Tibial nerve (tissue), 4 donors: ENCODE results near the gene MTUS2. TPM values are rescaled to one million over a fixed set of nuclear protein-coding genes. Genes with fewer than 3 reads are reported as not detected.

ENCODE experiments used
- DNase-seq, 2 donors: peaks; one replicate each; pipeline ENCODE4 v3.0.0-alpha.2; 2019; ENCODE audit warnings: low spot score in 2 of 2
- H3K27ac ChIP-seq, 4 donors: fragments of 200-600 bp; sonication (generic) in 3 of 4; one replicate each; pipeline ENCODE4 v1.5.1; 2017 to 2019; ENCODE audit warnings: mild to moderate bottlenecking in 1 of 4
- H3K27me3 ChIP-seq, 2 donors: fragments of 200-600 bp; sonication (generic) in 1 of 2; one replicate each; pipeline versions ENCODE4 v1.5.1 to v1.6.0; 2017 to 2019
- H3K36me3 ChIP-seq, 3 donors: fragments of 200-600 bp; sonication (generic); one replicate each; pipeline ENCODE4 v1.5.1; 2018 to 2019
- H3K4me1 ChIP-seq, 4 donors: fragments of 200-600 bp; sonication (generic) in 3 of 4; one replicate each; pipeline ENCODE4 v1.5.1; 2017 to 2019
- H3K4me3 ChIP-seq, 4 donors: fragments of 200-600 bp; sonication (generic) in 3 of 4; one replicate each; pipeline ENCODE4 v1.5.1; 2017 to 2019; ENCODE audit warnings: mild to moderate bottlenecking in 1 of 4, moderate library complexity in 1 of 4
- H3K9me3 ChIP-seq, 4 donors: fragments of 200-600 bp; sonication (generic) in 3 of 4; one replicate each; pipeline ENCODE4 v1.5.1; 2017 to 2019
- CTCF ChIP-seq, 5 experiments: fragments of 200-600 bp in 3 of 5; fragments of 450-650 bp in 2 of 5; sonication (generic) in 3 of 5; IDR thresholded peaks; one replicate each; pipeline ENCODE4 v1.5.1; 2016 to 2019; ENCODE audit warnings: antibody characterized with exemption in 5 of 5, mild to moderate bottlenecking in 3 of 5, moderate library complexity in 2 of 5
- EP300 ChIP-seq, 2 donors: sonication (generic); formaldehyde crosslinking; IDR thresholded peaks; one replicate each; pipeline ENCODE4 v1.6.1; 2017; ENCODE audit warnings: antibody characterized with exemption in 2 of 2, mild to moderate bottlenecking in 1 of 2
- POLR2A ChIP-seq, 2 donors: fragments of 450-650 bp; IDR thresholded peaks; one replicate each; pipeline ENCODE4 v1.6.1; 2017; ENCODE audit warnings: antibody characterized with exemption in 2 of 2, mild to moderate bottlenecking in 2 of 2, moderate library complexity in 2 of 2
- WGBS, 2 donors: methylation state at CpG; one replicate each; pipeline ENCODE4 v1.1.5; 2018; 5-methylcytosine and 5-hydroxymethylcytosine counted together
- total RNA-seq, 4 donors: library from RNA; depleted of rRNA; stranded (reverse); fragments of >200 nt; gene quantifications; one replicate each; pipeline ENCODE4 v1.1.0, GENCODE V29; 2016

Gene MTUS2
- total RNA-seq, 4 donors from 2014 or later = 0.20 TPM; not detected in 3

- Histone ChIP-seq H3K4me1 (peaks cover 0 to 11% (median 7%) of the 10 kb centered on the region in 4 donors), H3K4me3 (no peak overlapping the region), H3K36me3 (no peaks in the 10 kb centered on the region), H3K9me3 (no peaks in the 10 kb centered on the region), H3K27ac (no peak overlapping the region), H3K27me3 (peaks cover 0 to 11% of the 10 kb centered on the region in 2 donors)
- TF ChIP-seq CTCF (IDR thresholded peaks at IDR 0.05) = no peak
- TF ChIP-seq EP300 (IDR thresholded peaks at IDR 0.05) = no peak
- no peak for TF ChIP-seq POLR2A (IDR thresholded peaks at IDR 0.05)
- WGBS, 2 donors = 92 to 94% methylated on average over 4 of the region's 4 CpGs
- no peak for DNase-seq
Measured at GRCh38 chr13:29501674-29502073, 681.5 kb downstream of the MTUS2 start.

DNA sequence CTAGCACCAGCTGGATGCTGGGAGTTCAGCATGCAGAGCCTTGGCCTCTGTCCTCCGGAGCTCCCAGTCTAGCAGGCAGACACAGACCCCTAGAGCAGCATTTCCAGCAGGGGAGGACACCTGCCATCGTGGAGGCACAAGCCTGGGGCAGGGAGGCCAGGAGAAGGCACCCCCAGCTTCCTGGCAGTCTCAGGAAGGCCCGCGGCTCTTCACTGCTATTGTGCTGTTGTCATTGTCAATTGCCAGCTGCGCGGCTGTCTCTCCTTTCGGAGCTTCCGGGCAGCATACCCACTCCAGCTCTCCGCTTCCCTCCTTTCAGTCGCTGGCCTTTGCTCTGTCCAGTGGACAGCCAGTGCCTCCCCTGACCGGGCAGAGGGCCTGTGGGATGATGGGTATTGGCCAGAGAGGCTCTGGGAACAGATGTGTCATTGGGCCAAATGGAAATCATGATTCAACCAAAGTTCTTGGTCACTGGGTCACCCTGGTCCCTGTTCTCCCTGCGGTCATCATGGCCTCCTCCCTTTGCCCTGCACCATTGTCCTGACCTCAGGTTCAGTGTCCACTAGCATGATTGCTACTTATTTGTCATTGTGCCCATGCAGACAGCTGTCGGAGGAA lies 682.4 kb downstream of the MTUS2 start:
- Histone ChIP-seq H3K36me3 (no peaks in the 10 kb centered on the region), H3K27ac (no peak overlapping the region), H3K4me1 (peaks cover 0 to 3% (median 0%) of the 10 kb centered on the region in 4 donors), H3K4me3 (peak overlapping the region in 1 of 4 donors; percentile 23), H3K27me3 (peaks cover 0 to 11% of the 10 kb centered on the region in 2 donors), H3K9me3 (no peaks in the 10 kb centered on the region)
- WGBS, 2 donors = 85 to 93% methylated on average over 13 of the region's 13 CpGs
- no peak for TF ChIP-seq POLR2A (IDR thresholded peaks at IDR 0.05)
- no peak for TF ChIP-seq CTCF (IDR thresholded peaks at IDR 0.05)
- no peak for TF ChIP-seq EP300 (IDR thresholded peaks at IDR 0.05)
- no peak for DNase-seq

- TF ChIP-seq EP300 (IDR thresholded peaks at IDR 0.05) = no peak
- no peak for TF ChIP-seq POLR2A (IDR thresholded peaks at IDR 0.05)
- no peak for TF ChIP-seq CTCF (IDR thresholded peaks at IDR 0.05)
- H3K36me3 ChIP-seq = no peaks in the 10 kb centered on the region
- H3K9me3 ChIP-seq = no peaks in the 10 kb centered on the region
- H3K27me3 ChIP-seq = peaks cover 0 to 11% of the 10 kb centered on the region in 2 donors
- no peak overlapping the region for H3K27ac ChIP-seq
- DNase-seq = no peak
- peaks cover 0 to 6% (median 0%) of the 10 kb centered on the region in 4 donors for H3K4me1 ChIP-seq
- 41 to 45% methylated on average over 32 of the region's 32 CpGs for WGBS, 2 donors
- peak overlapping the region in 1 of 4 donors; percentile 23 for H3K4me3 ChIP-seq
Measured at GRCh38 chr13:29503041-29503837, 683.1 kb downstream of the MTUS2 start.

DNA sequence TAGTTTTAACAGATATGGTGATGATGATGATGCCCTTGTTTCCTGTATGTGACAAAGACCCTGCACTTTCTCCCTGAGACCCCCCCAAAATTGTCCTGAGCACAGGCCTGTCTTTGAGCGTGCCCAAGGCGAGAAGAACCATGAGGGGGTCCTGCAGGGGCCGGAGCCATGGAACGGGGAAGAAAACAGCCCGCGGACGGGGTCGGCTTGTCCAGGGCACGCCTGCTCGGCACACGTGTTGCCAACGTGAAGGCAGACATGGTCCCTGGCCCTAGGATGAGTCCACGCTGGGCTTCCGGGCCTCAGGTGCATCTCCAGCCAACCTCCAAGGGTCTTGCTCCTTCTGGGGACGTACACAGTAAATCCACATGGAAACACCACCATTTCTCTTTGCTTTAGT lies 684.6 kb downstream of the MTUS2 start:
- 92 to 95% methylated on average over 15 of the region's 15 CpGs for WGBS, 2 donors
- no peaks in the 10 kb centered on the region for H3K9me3 ChIP-seq
- peaks cover 0 to 11% of the 10 kb centered on the region in 2 donors for H3K27me3 ChIP-seq
- no peak overlapping the region for H3K4me3 ChIP-seq
- no peak for DNase-seq
- H3K4me1 ChIP-seq = peaks cover 0 to 13% (median 0%) of the 10 kb centered on the region in 4 donors
- no peak for TF ChIP-seq CTCF (IDR thresholded peaks at IDR 0.05)
- TF ChIP-seq POLR2A (IDR thresholded peaks at IDR 0.05) = no peak
- TF ChIP-seq EP300 (IDR thresholded peaks at IDR 0.05) = no peak
- H3K27ac ChIP-seq = no peak overlapping the region
- H3K36me3 ChIP-seq = no peaks in the 10 kb centered on the region

- peaks cover 0 to 11% of the 10 kb centered on the region in 2 donors for H3K27me3 ChIP-seq
- no peak for DNase-seq
- H3K4me1 ChIP-seq = peaks cover 0 to 13% (median 0%) of the 10 kb centered on the region in 4 donors
- H3K27ac ChIP-seq = no peak overlapping the region
- WGBS, 2 donors = 78 to 80% methylated on average over 17 of the region's 17 CpGs
- no peaks in the 10 kb centered on the region for H3K36me3 ChIP-seq
- TF ChIP-seq CTCF (IDR thresholded peaks at IDR 0.05) = no peak
- TF ChIP-seq EP300 (IDR thresholded peaks at IDR 0.05) = no peak
- TF ChIP-seq POLR2A (IDR thresholded peaks at IDR 0.05) = no peak
- H3K9me3 ChIP-seq = no peaks in the 10 kb centered on the region
- H3K4me3 ChIP-seq = no peak overlapping the region
Measured at GRCh38 chr13:29505511-29505910, 685.4 kb downstream of the MTUS2 start.
